Measurements from ENCODE around the gene CCDC70. TPM values are rescaled to one million over a fixed set of nuclear protein-coding genes. Genes with fewer than 3 reads are reported as not detected.
"Not testable (repeated sequence)": the region's sequence is repeated elsewhere in the genome, so short reads cannot be mapped to it uniquely, and the experiment has no call there.

CCDC70 gene
- total RNA-seq, 2 experiments from 2014 or later: not detected

DNA sequence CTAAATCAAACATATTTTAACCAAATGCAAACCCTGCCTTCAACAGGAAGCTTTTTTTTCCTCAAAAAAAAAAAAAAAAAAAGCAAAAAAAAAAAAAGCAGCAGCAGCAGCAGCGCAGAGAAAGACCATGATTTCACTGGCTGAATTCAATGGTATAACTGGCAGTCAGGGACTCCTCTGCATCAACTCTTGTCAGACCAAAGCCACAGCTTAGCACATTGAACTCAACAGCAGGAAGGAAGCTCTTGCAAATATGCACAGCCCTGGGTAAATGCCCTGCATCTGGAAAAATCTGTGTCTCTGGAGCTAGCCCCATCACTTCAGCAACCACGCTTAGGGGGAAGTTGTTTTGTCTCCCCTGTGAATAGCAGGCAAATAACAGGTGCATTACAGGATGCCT lies 40.2 kb upstream of the CCDC70 start:
- Mint-ChIP-seq H3K27me3 (no peaks in the 10 kb centered on the region), H3K4me3 (peak overlapping the region; percentile 46), H3K9me3 (no peaks in the 10 kb centered on the region), H3K27ac (peak overlapping the region; percentile 84), H3K36me3 (no peaks in the 10 kb centered on the region), H3K4me1 (ENCODE audit: low read depth) (peaks cover 88% of the 10 kb centered on the region)
- peak; percentile 27 for DNase-seq
- CTCF ChIA-PET: interaction anchor here (1.0 to 8.7 kb wide), 6 partner anchors 8 to 306 kb away, joined by 3 to 119 read pairs (median 4); no protein-coding TSS in a partner anchor
- POLR2A ChIA-PET: interaction anchor here (1.0 to 1.8 kb wide), 2 partner anchors 16 to 19 kb away, joined by 4 to 6 read pairs; no protein-coding TSS in a partner anchor
- intact Hi-C loops (cut with micrococcal nuclease): loop anchor here (2.0 to 10.0 kb wide), 6 partner anchors 87 to 1697 kb away; partner anchors contain the start of genes CKAP2 and INTS6

DNA sequence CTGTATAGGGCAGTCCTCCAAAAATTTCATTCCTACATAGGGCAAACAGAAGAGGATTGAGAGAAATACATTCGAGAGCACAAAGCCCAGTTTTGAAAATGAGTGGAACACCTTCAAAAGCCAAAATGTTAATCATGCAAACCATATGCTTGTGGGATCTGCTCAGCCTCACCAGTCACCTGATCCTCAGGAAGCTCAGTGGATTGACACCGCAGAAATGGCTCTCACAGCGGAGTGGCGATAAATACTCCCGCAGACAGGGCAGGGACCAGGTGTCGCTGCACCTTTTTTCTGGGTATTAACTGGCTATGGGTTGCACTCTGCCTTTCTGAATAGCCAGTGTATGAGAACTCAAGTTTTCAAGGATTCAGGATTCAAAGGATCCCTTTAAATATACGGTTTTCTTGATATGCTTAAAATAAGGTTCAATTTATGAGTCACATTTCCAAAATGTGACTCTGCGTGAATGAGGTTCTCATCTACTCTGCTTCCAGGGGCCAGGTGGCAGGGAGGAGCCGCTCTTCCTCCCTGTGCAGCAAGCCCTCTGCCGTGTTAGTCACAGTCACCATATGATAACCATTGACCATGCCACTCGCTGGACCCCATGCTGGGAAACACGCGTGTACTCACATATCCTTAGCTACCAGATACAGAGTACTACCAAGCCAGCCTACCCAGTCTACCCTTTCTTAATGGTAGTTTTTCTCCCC lies 39.5 kb upstream of the CCDC70 start:
- peaks cover 89% of the 10 kb centered on the region for H3K4me1 Mint-ChIP-seq (ENCODE audit: low read depth)
- H3K4me3 Mint-ChIP-seq: peak overlapping the region; percentile 46
- H3K9me3 Mint-ChIP-seq: no peaks in the 10 kb centered on the region
- intact Hi-C loops (cut with micrococcal nuclease): loop anchor here (2.0 to 10.0 kb wide), 6 partner anchors 87 to 1697 kb away; partner anchors contain the start of genes CKAP2 and INTS6
- DNase-seq: peak; percentile 63
- H3K36me3 Mint-ChIP-seq: no peaks in the 10 kb centered on the region
- H3K27ac Mint-ChIP-seq: peak overlapping the region; percentile 84
- H3K27me3 Mint-ChIP-seq: no peaks in the 10 kb centered on the region
- CTCF ChIA-PET: interaction anchor here (0.8 to 8.7 kb wide), 6 partner anchors 8 to 190 kb away, joined by 3 to 119 read pairs (median 4); partner anchors contain the start of gene ALG11
- POLR2A ChIA-PET: interaction anchor here (1.0 to 1.1 kb wide), 3 partner anchors 17 to 369 kb away, joined by 3 to 4 read pairs (median 4); no protein-coding TSS in a partner anchor

DNA sequence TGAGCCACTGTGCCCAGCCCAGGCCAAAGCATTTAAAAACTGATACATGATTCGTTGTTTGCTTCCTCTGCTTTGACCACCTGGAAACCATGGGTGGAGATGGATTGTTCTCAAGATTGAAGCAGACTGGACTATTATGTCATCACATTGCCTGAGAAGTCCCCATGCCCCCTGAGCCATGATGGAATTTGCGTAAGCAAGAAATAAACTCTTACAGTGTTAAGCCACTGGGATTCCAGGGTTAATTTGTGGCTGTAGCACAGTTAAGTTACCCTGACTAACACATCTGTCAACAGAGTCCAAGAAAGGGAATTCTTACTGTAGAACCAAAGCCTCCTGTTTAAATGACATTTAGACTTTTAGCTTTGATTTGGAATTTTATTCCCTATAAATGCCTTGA lies 38.4 kb upstream of the CCDC70 start:
- H3K4me3 Mint-ChIP-seq: peak overlapping the region; percentile 52
- no peak for DNase-seq
- ChIA-PET CTCF (interaction anchor here (8.7 kb wide), 1 partner anchor 9 kb away, joined by 119 read pairs; no protein-coding TSS in a partner anchor), POLR2A (interaction anchor here (1.1 kb wide), 1 partner anchor 370 kb away, joined by 4 read pairs; no protein-coding TSS in a partner anchor)
- H3K27me3 Mint-ChIP-seq: no peaks in the 10 kb centered on the region
- H3K9me3 Mint-ChIP-seq: no peaks in the 10 kb centered on the region
- intact Hi-C loops (cut with micrococcal nuclease): loop anchor here (2.0 to 10.0 kb wide), 6 partner anchors 85 to 1699 kb away; partner anchors contain the start of genes CKAP2 and INTS6
- H3K4me1 Mint-ChIP-seq (ENCODE audit: low read depth): peaks cover 91% of the 10 kb centered on the region
- peak overlapping the region; percentile 84 for H3K27ac Mint-ChIP-seq
- no peaks in the 10 kb centered on the region for H3K36me3 Mint-ChIP-seq

DNA sequence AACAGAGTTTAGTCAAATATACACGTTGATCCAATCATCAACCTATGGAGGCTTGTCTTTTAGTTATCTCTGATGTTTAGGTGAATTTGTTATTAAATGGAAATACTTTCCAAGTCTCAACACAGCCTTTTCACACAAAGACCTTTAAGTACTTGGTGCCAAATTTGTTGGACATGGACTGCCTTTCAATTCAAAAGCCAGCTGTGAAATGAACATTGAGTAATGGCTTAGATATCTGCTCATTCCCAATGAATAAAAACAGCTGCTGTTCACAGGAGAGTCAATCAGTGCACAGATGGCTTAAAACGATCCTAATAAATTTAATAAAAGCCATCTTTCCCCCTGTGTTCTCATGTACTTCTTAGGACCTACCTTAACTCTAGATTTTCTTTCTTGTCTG lies 37.9 kb upstream of the CCDC70 start:
- intact Hi-C loops (cut with micrococcal nuclease): loop anchor here (2.0 to 10.0 kb wide), 6 partner anchors 85 to 1699 kb away; partner anchors contain the start of genes CKAP2 and INTS6
- Mint-ChIP-seq H3K27me3 (no peaks in the 10 kb centered on the region), H3K27ac (peak overlapping the region; percentile 84), H3K36me3 (no peaks in the 10 kb centered on the region), H3K9me3 (no peaks in the 10 kb centered on the region), H3K4me1 (ENCODE audit: low read depth) (peaks cover 91% of the 10 kb centered on the region), H3K4me3 (peak overlapping the region; percentile 52)
- ChIA-PET POLR2A (no interaction called here), CTCF (interaction anchor here (8.7 kb wide), 1 partner anchor 10 kb away, joined by 119 read pairs; no protein-coding TSS in a partner anchor)
- DNase-seq: no peak

DNA sequence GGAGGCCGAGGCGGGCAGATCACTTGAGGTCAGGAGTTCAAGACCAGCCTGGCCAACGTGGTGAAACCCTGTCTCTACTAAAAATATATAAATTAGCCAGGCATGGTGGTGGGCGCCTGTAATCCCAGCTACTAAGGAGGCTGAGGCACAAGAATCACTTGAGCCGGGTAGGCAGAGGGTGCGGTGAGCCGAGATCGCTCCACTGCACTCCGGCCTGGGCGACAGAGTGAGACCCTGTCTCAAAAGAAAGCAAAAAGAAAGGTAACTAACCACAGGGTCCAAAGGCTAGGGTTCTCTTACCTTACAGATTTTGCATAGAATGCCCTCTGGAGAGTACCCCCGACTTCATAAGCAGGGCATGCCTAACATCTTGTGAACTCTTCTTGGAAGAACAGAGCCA lies 37.1 kb upstream of the CCDC70 start:
- not testable (repeated sequence) for H3K9me3 Mint-ChIP-seq, H3K27me3 Mint-ChIP-seq, H3K36me3 Mint-ChIP-seq
- intact Hi-C loops (cut with micrococcal nuclease): loop anchor here (1.0 to 10.0 kb wide), 6 partner anchors 9 to 1700 kb away; partner anchors contain the start of gene INTS6
- peak overlapping the region; percentile 52 for H3K4me3 Mint-ChIP-seq
- H3K4me1 Mint-ChIP-seq (ENCODE audit: low read depth): peaks cover 83% of the 10 kb centered on the region
- POLR2A ChIA-PET: interaction anchor here (1.2 to 2.2 kb wide), 3 partner anchors 10 to 372 kb away, joined by 3 to 13 read pairs (median 7); partner anchors contain the start of gene INTS6
- peak overlapping the region; percentile 84 for H3K27ac Mint-ChIP-seq
- CTCF ChIA-PET: interaction anchor here (2.4 to 8.7 kb wide), 3 partner anchors 11 to 27 kb away, joined by 9 to 119 read pairs (median 11); no protein-coding TSS in a partner anchor
- DNase-seq: peak; percentile 30

DNA sequence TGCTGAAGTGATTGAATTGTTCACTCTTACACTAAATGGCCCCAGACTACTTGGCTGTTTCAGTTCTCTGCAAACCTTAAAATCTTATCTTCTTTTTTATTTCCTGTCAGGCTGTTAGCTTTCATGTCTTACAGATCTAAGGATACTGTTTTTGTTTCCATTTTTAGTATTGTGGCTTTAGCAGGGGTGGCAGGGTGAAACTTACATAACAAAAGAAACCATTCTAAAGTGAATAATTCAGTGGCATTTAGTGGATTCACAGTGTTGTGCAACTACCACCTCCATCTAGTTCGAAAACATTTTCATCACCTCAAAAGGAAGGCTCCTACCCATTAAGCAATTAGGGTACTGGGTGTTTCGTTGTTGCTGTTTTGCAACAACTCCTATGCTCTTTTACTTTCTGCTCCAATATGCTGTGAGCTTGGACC lies 36.6 kb upstream of the CCDC70 start:
- Mint-ChIP-seq H3K4me3 (peak overlapping the region; percentile 52), H3K27ac (peak overlapping the region; percentile 84), H3K27me3 (no peaks in the 10 kb centered on the region), H3K9me3 (no peaks in the 10 kb centered on the region), H3K36me3 (no peaks in the 10 kb centered on the region), H3K4me1 (ENCODE audit: low read depth) (peaks cover 81% of the 10 kb centered on the region)
- CTCF ChIA-PET: interaction anchor here (0.7 to 8.7 kb wide), 4 partner anchors 10 to 27 kb away, joined by 3 to 119 read pairs (median 10); no protein-coding TSS in a partner anchor
- POLR2A ChIA-PET: interaction anchor here (0.7 to 2.2 kb wide), 5 partner anchors 10 to 712 kb away, joined by 3 to 13 read pairs (median 3); partner anchors contain the start of gene INTS6
- DNase-seq: no peak
- intact Hi-C loops (cut with micrococcal nuclease): loop anchor here (1.0 to 10.0 kb wide), 4 partner anchors 10 to 1700 kb away; no protein-coding TSS in a partner anchor

DNA sequence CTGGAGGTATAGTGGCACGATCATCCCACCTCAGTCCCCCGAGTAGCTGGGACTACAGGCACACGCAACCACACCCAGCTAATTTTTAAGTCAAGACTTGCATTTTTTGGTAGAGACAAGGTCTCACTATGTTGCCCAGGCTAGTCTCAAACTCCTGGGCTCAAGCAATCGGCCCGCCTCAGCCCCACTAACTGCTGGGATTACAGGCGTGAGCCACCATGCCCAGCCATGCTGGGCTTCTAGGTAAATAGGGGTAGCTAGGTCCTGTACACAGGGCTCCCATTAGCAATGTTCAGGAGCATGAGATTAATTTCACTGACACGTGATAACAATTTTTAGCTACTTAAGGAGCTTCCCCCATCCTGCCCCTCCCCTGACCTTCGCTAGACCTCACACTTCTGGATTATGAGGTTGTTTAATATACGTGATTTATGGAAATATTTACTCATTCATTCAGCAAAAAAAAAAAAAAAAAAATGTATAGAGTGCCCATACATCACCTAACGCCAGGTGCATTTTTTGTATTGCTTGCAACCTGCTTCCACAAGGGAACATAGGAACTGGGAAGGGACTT lies 36.0 kb upstream of the CCDC70 start:
- Mint-ChIP-seq H3K9me3 (no peaks in the 10 kb centered on the region), H3K27me3 (no peaks in the 10 kb centered on the region), H3K4me3 (peak overlapping the region; percentile 52), H3K27ac (peak overlapping the region; percentile 84), H3K4me1 (ENCODE audit: low read depth) (peaks cover 76% of the 10 kb centered on the region), H3K36me3 (no peaks in the 10 kb centered on the region)
- CTCF ChIA-PET: interaction anchor here (0.7 to 8.7 kb wide), 4 partner anchors 9 to 28 kb away, joined by 3 to 119 read pairs (median 10); no protein-coding TSS in a partner anchor
- intact Hi-C loops (cut with micrococcal nuclease): loop anchor here (1.0 to 10.0 kb wide), 4 partner anchors 10 to 1701 kb away; no protein-coding TSS in a partner anchor
- POLR2A ChIA-PET: interaction anchor here (0.7 to 2.2 kb wide), 6 partner anchors 9 to 713 kb away, joined by 3 to 13 read pairs (median 4); partner anchors contain the start of gene INTS6
- no peak for DNase-seq

DNA sequence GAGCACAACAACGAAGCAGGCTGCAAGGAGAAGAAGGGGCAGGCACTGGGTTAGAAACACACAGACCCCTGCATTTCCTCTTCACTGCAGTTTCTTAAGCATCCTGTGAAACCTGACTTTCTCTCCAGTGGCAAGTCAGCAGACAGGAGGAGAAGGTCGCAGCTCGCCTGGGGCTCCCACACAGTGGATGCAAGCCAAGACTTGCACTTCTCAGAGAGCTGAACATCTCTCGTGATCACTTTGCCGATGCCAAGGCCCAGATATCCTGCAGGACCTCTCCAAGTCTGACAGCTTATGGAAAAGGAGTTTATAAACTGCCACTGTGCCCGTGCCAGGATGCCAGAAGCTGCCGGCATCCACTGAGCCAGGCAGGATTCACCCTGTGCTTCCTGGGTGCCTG lies 35.2 kb upstream of the CCDC70 start:
- POLR2A ChIA-PET: interaction anchor here (2.2 kb wide), 1 partner anchor 12 kb away, joined by 13 read pairs; no protein-coding TSS in a partner anchor
- Mint-ChIP-seq H3K9me3 (no peaks in the 10 kb centered on the region), H3K4me1 (ENCODE audit: low read depth) (peaks cover 68% of the 10 kb centered on the region), H3K4me3 (peak overlapping the region; percentile 18), H3K27me3 (no peaks in the 10 kb centered on the region), H3K36me3 (no peaks in the 10 kb centered on the region), H3K27ac (peak overlapping the region; percentile 84)
- intact Hi-C loops (cut with micrococcal nuclease): loop anchor here (1.0 to 10.0 kb wide), 3 partner anchors 7 to 1702 kb away; no protein-coding TSS in a partner anchor
- CTCF ChIA-PET: interaction anchor here (2.4 to 8.7 kb wide), 4 partner anchors 13 to 29 kb away, joined by 9 to 119 read pairs (median 10); partner anchors contain the start of gene TMEM272
- no peak for DNase-seq

DNA sequence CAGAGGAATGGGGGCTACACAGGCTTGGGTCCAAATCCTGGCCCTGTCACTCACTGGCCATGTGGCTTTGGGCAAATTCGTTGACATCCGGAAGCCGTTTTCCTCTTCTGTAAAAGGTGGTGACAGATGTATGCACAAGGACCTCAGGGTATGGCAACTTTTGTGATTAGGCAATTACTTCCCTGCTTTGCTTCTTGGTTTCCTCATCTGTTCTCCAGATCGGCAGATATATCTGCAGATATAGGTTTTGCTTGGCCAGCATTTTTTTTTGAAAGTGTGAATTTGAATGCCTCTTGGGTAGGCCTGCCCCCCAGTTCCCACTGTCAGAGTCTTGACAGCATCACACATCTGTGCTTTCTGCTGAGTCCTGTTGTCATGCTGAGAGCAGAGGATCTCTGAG lies 34.5 kb upstream of the CCDC70 start:
- H3K27ac Mint-ChIP-seq: no peak overlapping the region
- no peak for DNase-seq
- no peaks in the 10 kb centered on the region for H3K27me3 Mint-ChIP-seq
- peaks cover 66% of the 10 kb centered on the region for H3K4me1 Mint-ChIP-seq (ENCODE audit: low read depth)
- no peaks in the 10 kb centered on the region for H3K36me3 Mint-ChIP-seq
- ChIA-PET POLR2A (no interaction called here), CTCF (interaction anchor here (2.4 to 8.7 kb wide), 4 partner anchors 13 to 29 kb away, joined by 9 to 119 read pairs (median 10); partner anchors contain the start of gene TMEM272)
- H3K4me3 Mint-ChIP-seq: no peak overlapping the region
- no peaks in the 10 kb centered on the region for H3K9me3 Mint-ChIP-seq
- intact Hi-C loops (cut with micrococcal nuclease): loop anchor here (1.0 to 10.0 kb wide), 3 partner anchors 8 to 1702 kb away; no protein-coding TSS in a partner anchor

DNA sequence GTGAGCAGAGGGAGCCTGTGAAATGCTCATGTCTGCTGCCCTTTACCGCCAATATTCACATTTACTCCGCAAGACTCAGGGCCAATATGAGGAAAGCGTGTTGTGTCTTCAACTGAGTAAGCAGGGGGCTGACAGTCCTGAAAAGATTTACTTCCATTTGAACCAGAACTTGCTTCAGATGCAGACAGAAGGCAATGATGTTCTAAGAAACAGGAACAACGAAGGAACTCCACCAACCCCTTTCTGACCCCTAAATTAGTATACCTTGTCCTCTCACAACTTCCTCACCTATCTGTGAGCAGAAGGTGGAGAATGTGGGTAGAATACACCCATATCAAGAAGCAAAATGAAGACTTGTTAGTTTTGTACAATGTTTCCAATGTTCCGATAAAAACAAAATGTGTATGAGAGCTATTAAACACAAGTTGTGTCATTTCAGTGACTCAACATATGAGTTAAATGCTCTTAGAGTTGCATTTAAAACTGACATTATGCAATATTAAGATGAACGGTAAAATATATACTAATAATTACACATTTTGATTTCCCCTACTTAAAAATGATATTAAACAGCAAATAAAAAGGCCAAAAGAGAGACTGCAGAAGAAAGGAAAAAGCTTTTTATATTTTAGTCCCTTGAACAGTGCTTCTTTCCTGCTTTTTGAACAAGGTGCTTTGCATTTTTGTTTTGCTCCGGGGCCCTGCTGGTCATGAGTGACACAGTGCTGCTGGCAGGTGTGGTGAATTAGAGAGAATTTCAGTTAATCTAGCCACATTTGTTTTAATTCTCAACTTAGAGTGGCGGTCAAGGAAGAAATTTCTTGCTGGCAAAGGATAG lies 32.8 kb upstream of the CCDC70 start:
- no peak for DNase-seq
- POLR2A ChIA-PET: no interaction called here
- CTCF ChIA-PET: interaction anchor here (0.7 to 8.7 kb wide), 3 partner anchors 13 to 16 kb away, joined by 3 to 119 read pairs (median 9); partner anchors contain the start of gene TMEM272
- H3K27ac Mint-ChIP-seq: no peak overlapping the region
- intact Hi-C loops (cut with micrococcal nuclease): loop anchor here (10.0 kb wide), 2 partner anchors 366 to 1704 kb away; no protein-coding TSS in a partner anchor
- no peaks in the 10 kb centered on the region for H3K9me3 Mint-ChIP-seq
- no peak overlapping the region for H3K4me3 Mint-ChIP-seq
- H3K4me1 Mint-ChIP-seq (ENCODE audit: low read depth): peaks cover 54% of the 10 kb centered on the region
- no peaks in the 10 kb centered on the region for H3K36me3 Mint-ChIP-seq
- H3K27me3 Mint-ChIP-seq: no peaks in the 10 kb centered on the region

Measured in activated CD4-positive, alpha-beta memory T cell treated with anti-CD3 and anti-CD28 coated beads for 36 hours (primary cell).